ELR (cell line): ENCODE results near the gene AGAP1.

Source experiments
- DNase-seq: peaks from one replicate; pipeline ENCODE4 v3.0.0-alpha.2; 2015; ENCODE audit warnings: low read depth

AGAP1 gene

GRCh38 chr2:235920216-235920865, 426.5 kb downstream of the AGAP1 start:
- no peak for DNase-seq

GRCh38 chr2:235921508-235922191, 427.8 kb downstream of the AGAP1 start:
- DNase-seq: no peak

- DNase-seq: no peak
These were observed 429.0 kb downstream of the AGAP1 start for GRCh38 chr2:235922839-235923238.

- DNase-seq: no peak
These were observed 430.2 kb downstream of the AGAP1 start for GRCh38 chr2:235923859-235924674.

GRCh38 chr2:235924675-235925063, 430.8 kb downstream of the AGAP1 start:
- DNase-seq: no peak

- no peak for DNase-seq
These were observed 431.5 kb downstream of the AGAP1 start for GRCh38 chr2:235925250-235925919.

GRCh38 chr2:235926229-235926628, 432.4 kb downstream of the AGAP1 start:
- no peak for DNase-seq

GRCh38 chr2:235928751-235929370, 435.0 kb downstream of the AGAP1 start:
- no peak for DNase-seq

GRCh38 chr2:235930701-235931100, 436.9 kb downstream of the AGAP1 start:
- no peak for DNase-seq

- no peak for DNase-seq
These were observed 437.8 kb downstream of the AGAP1 start for GRCh38 chr2:235931676-235932075.

GRCh38 chr2:235934059-235934773, 440.4 kb downstream of the AGAP1 start:
- DNase-seq: no peak

GRCh38 chr2:235934774-235935484, 441.1 kb downstream of the AGAP1 start:
- no peak for DNase-seq

- DNase-seq: no peak
These were observed 441.9 kb downstream of the AGAP1 start for GRCh38 chr2:235935773-235936172.

- peak; percentile 12 for DNase-seq
These were observed 442.6 kb downstream of the AGAP1 start for GRCh38 chr2:235936493-235936892.

- DNase-seq: no peak
These were observed 443.2 kb downstream of the AGAP1 start for GRCh38 chr2:235937087-235937486.

- no peak for DNase-seq
These were observed 443.7 kb downstream of the AGAP1 start for GRCh38 chr2:235937526-235937925.

GRCh38 chr2:235937936-235938335, 444.1 kb downstream of the AGAP1 start:
- DNase-seq: no peak

GRCh38 chr2:235938611-235939010, 444.8 kb downstream of the AGAP1 start:
- no peak for DNase-seq

GRCh38 chr2:235939471-235939870, 445.6 kb downstream of the AGAP1 start:
- peak; percentile 23 for DNase-seq

- DNase-seq: peak; percentile 69
These were observed 446.5 kb downstream of the AGAP1 start for GRCh38 chr2:235940330-235940729.

GRCh38 chr2:235944591-235944990, 450.7 kb downstream of the AGAP1 start:
- no peak for DNase-seq
